CD4-positive, alpha-beta memory T cell (primary cell): ENCODE data around the gene CFAP54. TPM values are rescaled to one million over a fixed set of nuclear protein-coding genes. Genes with fewer than 3 reads are reported as not detected.

Source experiments
- CTCF ChIA-PET: fragments of 350-600 bp; sonication (Branson Sonifier 250); formaldehyde crosslinking; loops from one replicate; lab custom pipeline; 2021; ENCODE audit warnings: inconsistent platforms; ENCODE audit not compliant: partially characterized antibody; lab: Charles Lee
- POLR2A ChIA-PET: fragments of 350-600 bp; sonication (Branson Sonifier 250); formaldehyde crosslinking; loops from one replicate; lab custom pipeline; 2021; ENCODE audit not compliant: partially characterized antibody; lab: Charles Lee
- DNase-seq, 5 donors: peaks; one replicate each; pipeline versions ENCODE4 v3.0.0 to v3.0.0-alpha.2; 2020 to 2022; ENCODE audit warnings: mixed read lengths in 1 of 5
- H3K27ac ChIP-seq: one replicate; pipeline ENCODE4 v1.7.0; 2013; ENCODE audit warnings: low read depth, low read length
- H3K27me3 ChIP-seq: 2 replicates; pipeline ENCODE4 v1.7.0; 2013; ENCODE audit warnings: mild to moderate bottlenecking, low read length, moderate library complexity; ENCODE audit not compliant: insufficient read depth
- H3K36me3 ChIP-seq: 2 replicates; pipeline ENCODE4 v1.7.0; 2013; ENCODE audit warnings: mild to moderate bottlenecking, low read length, moderate library complexity; ENCODE audit not compliant: insufficient read depth
- H3K4me1 ChIP-seq: 2 replicates; pipeline ENCODE4 v1.7.0; 2013; ENCODE audit warnings: mild to moderate bottlenecking, low read length, moderate library complexity; ENCODE audit not compliant: insufficient read depth
- H3K4me3 ChIP-seq, 2 donors: one replicate each; pipeline ENCODE4 v1.7.0; 2013; ENCODE audit warnings: low read length in 2 of 2, mild to moderate bottlenecking in 1 of 2
- H3K9me3 ChIP-seq, 2 donors: one replicate each; pipeline ENCODE4 v1.7.0; 2013; ENCODE audit warnings: low read length in 2 of 2, control low read depth in 1 of 2; ENCODE audit not compliant: control insufficient read depth in 1 of 2
- H3K27ac Mint-ChIP-seq, 7 donors: one replicate each; pipeline ENCODE4 v1.8.0; 2020 to 2021; ENCODE audit warnings: mixed read lengths in 7 of 7, mild to moderate bottlenecking in 6 of 7, inconsistent platforms in 3 of 7, moderate library complexity in 3 of 7
- H3K27me3 Mint-ChIP-seq, 2 donors: one replicate each; pipeline ENCODE4 v1.8.0; 2020 to 2021; ENCODE audit warnings: mixed read lengths in 2 of 2
- H3K36me3 Mint-ChIP-seq, 2 donors: one replicate each; pipeline ENCODE4 v1.8.0; 2020 to 2021; ENCODE audit warnings: mixed read lengths in 2 of 2, inconsistent platforms in 1 of 2, mild to moderate bottlenecking in 1 of 2
- H3K4me1 Mint-ChIP-seq, 4 donors: one replicate each; pipeline ENCODE4 v1.8.0; 2020 to 2021; ENCODE audit warnings: mixed read lengths in 4 of 4, mild to moderate bottlenecking in 1 of 4
- H3K4me3 Mint-ChIP-seq, 8 donors: one replicate each; pipeline ENCODE4 v1.8.0; 2020 to 2021; ENCODE audit warnings: mixed read lengths in 8 of 8, mild to moderate bottlenecking in 7 of 8, moderate library complexity in 6 of 8, inconsistent platforms in 3 of 8
- H3K9me3 Mint-ChIP-seq, 8 donors: one replicate each; pipeline ENCODE4 v1.8.0; 2020 to 2021; ENCODE audit warnings: mixed read lengths in 8 of 8, mild to moderate bottlenecking in 5 of 8, inconsistent platforms in 3 of 8, moderate library complexity in 1 of 8
- intact Hi-C: fragments of 100-400 bp; cut with micrococcal nuclease; formaldehyde crosslinking; loops from one replicate; pipeline ENCODE4 v1.15.1; 2023
- polyA plus RNA-seq, 2 donors: library from polyadenylated mRNA; unstranded; fragments of 300-500 nt; fragmentation: Illumina TruSeq; gene quantifications; one replicate each; pipeline ENCODE4 v1.2.3, GENCODE V29; 2021
- total RNA-seq, 2 experiments: library from RNA; stranded (reverse); gene quantifications; one replicate each; pipeline ENCODE4 v1.2.3, GENCODE V29; 2021

Gene CFAP54
- total and polyA plus RNA-seq, 4 experiments from 2014 or later = 0.37 to 1.1 (median 0.69) TPM

DNA sequence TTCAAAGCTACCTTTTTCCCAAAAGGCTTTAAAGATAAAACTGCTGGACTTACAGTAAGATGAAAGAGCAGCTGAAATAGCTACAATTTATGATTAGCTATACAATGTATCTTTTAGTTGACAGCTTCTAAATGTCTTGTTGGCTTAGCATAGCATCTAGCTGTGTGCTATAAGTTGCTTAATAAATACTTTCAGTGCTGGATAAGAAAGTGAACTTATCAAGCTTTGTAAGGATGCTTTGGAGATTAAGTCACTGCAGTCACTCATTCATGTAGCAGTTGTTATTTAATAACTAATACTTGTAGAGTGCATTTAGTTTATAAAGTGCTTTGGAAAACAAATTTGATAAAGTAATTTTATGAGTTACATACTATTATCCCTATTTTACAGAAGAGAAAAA lies 14.6 kb downstream of the CFAP54 start:
- H3K27me3 Mint-ChIP-seq = no peaks in the 10 kb centered on the region
- H3K4me1 ChIP-seq = peaks cover 41% of the 10 kb centered on the region
- H3K9me3 ChIP-seq = no peaks in the 10 kb centered on the region
- H3K4me3 ChIP-seq = no peak overlapping the region
- no peak overlapping the region for H3K27ac ChIP-seq
- no peaks in the 10 kb centered on the region for H3K9me3 Mint-ChIP-seq
- H3K36me3 Mint-ChIP-seq = no peaks in the 10 kb centered on the region
- no peaks in the 10 kb centered on the region for H3K27me3 ChIP-seq
- no peak for DNase-seq
- no peak overlapping the region for H3K4me3 Mint-ChIP-seq
- H3K4me1 Mint-ChIP-seq = peaks cover 36 to 44% (median 40%) of the 10 kb centered on the region in 4 donors
- CTCF ChIA-PET = interaction anchor here (0.8 to 5.2 kb wide), 8 partner anchors 9 to 443 kb away, joined by 3 to 54 read pairs (median 4); partner anchors contain the start of genes CDK17 and CFAP54
- H3K27ac Mint-ChIP-seq = no peak overlapping the region
- no peaks in the 10 kb centered on the region for H3K36me3 ChIP-seq
- POLR2A ChIA-PET = interaction anchor here (0.8 to 5.2 kb wide), 6 partner anchors 8 to 468 kb away, joined by 3 to 41 read pairs (median 4); partner anchors contain the start of genes CDK17, CFAP54 and LTA4H
- intact Hi-C loops = loop anchor here (5.0 kb wide), 3 partner anchors 57 to 102 kb away; partner anchors contain the start of gene CDK17

DNA sequence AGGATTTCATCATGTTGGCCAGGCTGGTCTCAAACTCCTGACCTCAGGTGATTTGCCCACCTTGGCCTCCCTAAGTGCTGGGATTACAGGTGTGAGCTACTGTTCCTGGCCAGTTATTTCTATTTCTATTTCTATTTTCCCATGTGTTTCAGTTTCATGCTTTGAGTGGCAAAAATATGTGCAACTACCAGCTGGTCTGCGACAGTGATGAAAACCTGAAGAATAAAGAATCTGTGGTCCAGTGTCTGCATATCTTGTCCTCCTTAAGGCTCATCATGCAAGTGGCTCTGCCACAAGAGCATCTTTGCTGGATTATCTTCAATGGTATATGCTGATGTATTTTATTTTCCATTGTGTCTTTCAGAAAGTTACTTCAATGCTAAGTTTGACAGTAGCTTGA lies 17.4 kb downstream of the CFAP54 start:
- H3K4me3 Mint-ChIP-seq = no peak overlapping the region
- no peak overlapping the region for H3K27ac ChIP-seq
- no peaks in the 10 kb centered on the region for H3K36me3 ChIP-seq
- H3K9me3 Mint-ChIP-seq = no peaks in the 10 kb centered on the region
- CTCF ChIA-PET = interaction anchor here (1.1 to 3.0 kb wide), 4 partner anchors 9 to 20 kb away, joined by 3 to 15 read pairs (median 7); partner anchors contain the start of gene CFAP54
- H3K4me1 Mint-ChIP-seq = peaks cover 17 to 22% (median 19%) of the 10 kb centered on the region in 4 donors
- DNase-seq = no peak
- no peak overlapping the region for H3K27ac Mint-ChIP-seq
- intact Hi-C loops = no loop called here
- no peak overlapping the region for H3K4me3 ChIP-seq
- POLR2A ChIA-PET = no interaction called here
- H3K27me3 Mint-ChIP-seq = no peaks in the 10 kb centered on the region
- no peaks in the 10 kb centered on the region for H3K9me3 ChIP-seq
- no peaks in the 10 kb centered on the region for H3K27me3 ChIP-seq
- peaks cover 18% of the 10 kb centered on the region for H3K4me1 ChIP-seq
- no peaks in the 10 kb centered on the region for H3K36me3 Mint-ChIP-seq

DNA sequence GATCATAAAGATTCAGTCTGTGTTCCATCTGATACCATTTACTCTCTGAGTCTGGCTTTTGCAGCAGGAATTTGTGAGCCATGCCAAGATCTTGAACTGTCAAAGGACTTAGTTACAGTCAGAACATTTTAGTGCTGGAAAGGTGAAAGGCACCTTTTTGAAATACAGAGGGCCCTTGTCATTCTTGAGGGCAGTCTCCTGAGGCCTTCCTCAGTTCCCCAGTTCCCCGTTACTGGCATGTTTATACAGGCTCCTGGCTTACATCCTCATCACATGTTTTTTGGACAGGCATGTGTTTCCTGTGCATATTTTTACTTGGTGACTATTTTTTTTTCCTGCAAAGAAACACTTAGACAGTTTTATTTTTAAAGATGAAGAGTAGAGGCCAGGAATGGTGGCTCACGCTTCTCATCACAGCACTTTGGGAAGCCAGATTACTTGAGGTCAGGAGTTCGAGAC lies 21.0 kb downstream of the CFAP54 start:
- no peak overlapping the region for H3K27ac ChIP-seq
- H3K4me3 Mint-ChIP-seq = no peak overlapping the region
- no peaks in the 10 kb centered on the region for H3K4me1 ChIP-seq
- intact Hi-C loops = loop anchor here (10.0 kb wide), 1 partner anchor 206 kb away; no protein-coding TSS in a partner anchor
- no peaks in the 10 kb centered on the region for H3K9me3 Mint-ChIP-seq
- no peaks in the 10 kb centered on the region for H3K36me3 ChIP-seq
- H3K27me3 ChIP-seq = no peaks in the 10 kb centered on the region
- no peaks in the 10 kb centered on the region for H3K9me3 ChIP-seq
- CTCF ChIA-PET = interaction anchor here (1.1 kb wide), 1 partner anchor 295 kb away, joined by 3 read pairs; no protein-coding TSS in a partner anchor
- H3K36me3 Mint-ChIP-seq = no peaks in the 10 kb centered on the region
- H3K4me1 Mint-ChIP-seq = peaks cover 0 to 3% (median under 1%) of the 10 kb centered on the region in 4 donors
- no peak for DNase-seq
- POLR2A ChIA-PET = no interaction called here
- no peak overlapping the region for H3K4me3 ChIP-seq
- no peak overlapping the region for H3K27ac Mint-ChIP-seq
- H3K27me3 Mint-ChIP-seq = no peaks in the 10 kb centered on the region

DNA sequence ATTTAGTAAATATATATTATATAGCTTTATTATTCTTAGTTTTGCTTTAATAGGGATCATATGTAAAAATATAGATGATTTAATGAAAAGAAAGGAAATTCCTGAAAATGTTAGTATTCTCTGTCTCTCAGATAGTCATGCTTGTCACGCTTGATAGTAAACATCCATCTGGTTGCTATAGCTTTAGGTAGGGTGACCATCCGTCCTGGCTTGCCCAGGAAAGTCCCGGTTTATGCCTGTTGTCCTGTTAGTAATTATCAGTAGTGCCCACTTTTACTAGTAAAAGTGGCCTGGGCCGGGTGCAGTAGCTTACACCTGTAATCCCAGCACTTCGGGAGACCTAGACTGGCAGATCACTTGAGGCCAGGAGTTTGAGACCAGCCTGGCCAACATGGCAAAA lies 23.8 kb downstream of the CFAP54 start:
- intact Hi-C loops = loop anchor here (10.0 kb wide), 1 partner anchor 208 kb away; no protein-coding TSS in a partner anchor
- Mint-ChIP-seq H3K4me1 (peaks cover 5 to 11% (median 6%) of the 10 kb centered on the region in 4 donors), H3K27me3 (no peaks in the 10 kb centered on the region), H3K9me3 (no peaks in the 10 kb centered on the region), H3K36me3 (no peaks in the 10 kb centered on the region), H3K4me3 (no peak overlapping the region), H3K27ac (no peak overlapping the region)
- no peak overlapping the region for H3K4me3 ChIP-seq
- H3K9me3 ChIP-seq = no peaks in the 10 kb centered on the region
- peaks cover 7% of the 10 kb centered on the region for H3K4me1 ChIP-seq
- H3K36me3 ChIP-seq = no peaks in the 10 kb centered on the region
- H3K27ac ChIP-seq = no peak overlapping the region
- no peak for DNase-seq
- H3K27me3 ChIP-seq = no peaks in the 10 kb centered on the region
- CTCF ChIA-PET = interaction anchor here (1.0 to 8.1 kb wide), 7 partner anchors 9 to 452 kb away, joined by 3 to 180 read pairs (median 5); partner anchors contain the start of gene CFAP54
- POLR2A ChIA-PET = interaction anchor here (1.3 to 1.6 kb wide), 2 partner anchors 17 to 24 kb away, joined by 3 to 4 read pairs; partner anchors contain the start of gene CFAP54

DNA sequence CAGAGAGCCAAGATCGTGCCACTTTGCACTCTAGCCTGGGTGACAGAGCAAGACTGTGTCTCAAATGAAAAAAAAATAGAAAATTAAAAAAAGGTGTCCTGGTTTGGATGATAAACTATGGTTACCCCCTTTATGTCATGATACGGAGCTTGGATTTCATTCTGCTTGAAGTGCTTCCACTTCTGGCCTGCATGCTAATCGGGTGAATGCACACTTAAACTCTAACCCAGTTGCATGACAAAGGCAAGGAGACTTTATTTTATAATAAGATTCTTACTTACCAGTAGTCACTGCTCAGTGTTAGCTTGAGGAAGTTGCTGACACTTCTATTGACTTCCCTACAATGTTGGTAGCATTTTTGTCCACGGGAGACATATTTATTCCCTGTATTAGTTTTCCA lies 24.3 kb downstream of the CFAP54 start:
- Mint-ChIP-seq H3K9me3 (no peaks in the 10 kb centered on the region), H3K4me1 (peaks cover 5 to 11% (median 6%) of the 10 kb centered on the region in 4 donors), H3K27me3 (no peaks in the 10 kb centered on the region), H3K27ac (no peak overlapping the region), H3K4me3 (no peak overlapping the region), H3K36me3 (no peaks in the 10 kb centered on the region)
- intact Hi-C loops = loop anchor here (10.0 kb wide), 1 partner anchor 209 kb away; no protein-coding TSS in a partner anchor
- H3K9me3 ChIP-seq = no peaks in the 10 kb centered on the region
- ChIA-PET POLR2A (interaction anchor here (1.3 to 1.8 kb wide), 3 partner anchors 18 to 114 kb away, joined by 3 to 5 read pairs (median 4); partner anchors contain the start of genes CDK17 and CFAP54), CTCF (interaction anchor here (1.0 to 8.1 kb wide), 7 partner anchors 10 to 453 kb away, joined by 3 to 180 read pairs (median 7); partner anchors contain the start of genes CDK17 and CFAP54)
- H3K27me3 ChIP-seq = no peaks in the 10 kb centered on the region
- no peaks in the 10 kb centered on the region for H3K36me3 ChIP-seq
- H3K27ac ChIP-seq = no peak overlapping the region
- no peak for DNase-seq
- H3K4me3 ChIP-seq = no peak overlapping the region
- peaks cover 7% of the 10 kb centered on the region for H3K4me1 ChIP-seq

DNA sequence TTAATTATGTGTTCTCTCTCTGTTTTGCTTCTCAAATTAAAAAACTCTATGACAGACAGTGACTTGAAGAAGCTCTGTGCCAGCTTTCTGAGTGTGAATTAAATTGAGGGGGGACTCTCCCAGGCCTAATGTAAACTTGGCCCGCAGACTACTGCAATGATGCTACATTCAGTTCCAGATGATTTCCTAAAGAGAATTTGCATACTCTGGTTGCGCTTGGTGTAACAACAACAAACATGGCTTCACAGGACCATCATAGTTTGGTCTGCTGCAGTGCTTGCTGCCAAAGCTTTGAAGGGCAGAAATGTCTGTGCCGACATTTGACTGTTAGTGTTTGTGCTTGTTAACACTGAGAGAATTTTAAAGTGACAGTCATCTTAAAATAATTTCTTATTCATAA lies 25.0 kb downstream of the CFAP54 start:
- H3K4me1 ChIP-seq = peaks cover 7% of the 10 kb centered on the region
- DNase-seq = no peak
- Mint-ChIP-seq H3K27me3 (no peaks in the 10 kb centered on the region), H3K27ac (no peak overlapping the region), H3K9me3 (no peaks in the 10 kb centered on the region), H3K36me3 (no peaks in the 10 kb centered on the region), H3K4me3 (no peak overlapping the region), H3K4me1 (peaks cover 5 to 11% (median 6%) of the 10 kb centered on the region in 4 donors)
- no peak overlapping the region for H3K4me3 ChIP-seq
- H3K36me3 ChIP-seq = no peaks in the 10 kb centered on the region
- ChIA-PET CTCF (interaction anchor here (1.0 to 8.4 kb wide), 10 partner anchors 8 to 455 kb away, joined by 3 to 180 read pairs (median 11); partner anchors contain the start of genes CDK17 and CFAP54), POLR2A (interaction anchor here (1.3 to 3.2 kb wide), 4 partner anchors 19 to 115 kb away, joined by 3 to 35 read pairs (median 4); partner anchors contain the start of genes CDK17 and CFAP54)
- no peak overlapping the region for H3K27ac ChIP-seq
- H3K9me3 ChIP-seq = no peaks in the 10 kb centered on the region
- no peaks in the 10 kb centered on the region for H3K27me3 ChIP-seq
- intact Hi-C loops = loop anchor here (10.0 kb wide), 1 partner anchor 210 kb away; no protein-coding TSS in a partner anchor
